H54 (cell line): Measurements from ENCODE around the gene PFKFB4.

Experiments used
- DNase-seq: peaks from one replicate; pipeline ENCODE4 v3.0.0; 2011; ENCODE audit warnings: low spot score, mixed read lengths; ENCODE audit not compliant: insufficient read length
- FAIRE-seq: peaks from 3 replicates; lab custom pipeline; 2011; peaks lifted over from hg19 to GRCh38; lab: Jason Lieb, UNC
- POLR2A ChIP-seq: IDR thresholded peaks from 2 replicates; pipeline ENCODE4 v1.6.1; 2011; ENCODE audit warnings: low read depth, mild to moderate bottlenecking, low read length

PFKFB4 gene

GRCh38 chr3:48518638-48519276 is 37.8 kb downstream of the PFKFB4 start:
- FAIRE-seq (no peak), DNase-seq (no peak)
- TF ChIP-seq POLR2A = no peak

GRCh38 chr3:48518069-48518468 is 38.5 kb downstream of the PFKFB4 start:
- FAIRE-seq (no peak), DNase-seq (no peak)
- no peak for TF ChIP-seq POLR2A

- DNase-seq (no peak), FAIRE-seq (no peak)
- TF ChIP-seq POLR2A = no peak
Measured at GRCh38 chr3:48516571-48516970, 40.0 kb downstream of the PFKFB4 start.

- DNase-seq (no peak), FAIRE-seq (no peak)
- TF ChIP-seq POLR2A = no peak
Measured at GRCh38 chr3:48514431-48515227, 42.0 kb downstream of the PFKFB4 start.

- TF ChIP-seq POLR2A = no peak
- DNase-seq (no peak), FAIRE-seq (no peak)
Measured at GRCh38 chr3:48511551-48511950, 45.1 kb downstream of the PFKFB4 start.

GRCh38 chr3:48507256-48508061 is 49.1 kb downstream of the PFKFB4 start:
- FAIRE-seq (no peak), DNase-seq (peak; percentile 88)
- no peak for TF ChIP-seq POLR2A

GRCh38 chr3:48505968-48506504 is 50.6 kb downstream of the PFKFB4 start:
- FAIRE-seq = no peak
- TF ChIP-seq POLR2A = no peak
- DNase-seq = no peak

GRCh38 chr3:48505146-48505545 is 51.5 kb downstream of the PFKFB4 start:
- DNase-seq (no peak), FAIRE-seq (no peak)
- TF ChIP-seq POLR2A = no peak

GRCh38 chr3:48504051-48504946 is 52.3 kb downstream of the PFKFB4 start, which contains the start of gene SHISA5:
Gene SHISA5, minus strand, starts transcription at chr3:48504174. Its CDS starts 80 bp downstream, at chr3:48504094.
- TF ChIP-seq POLR2A = peak; percentile 81
- FAIRE-seq (no peak), DNase-seq (no peak)

- peak; percentile 14; the same call in 1 of the 2 replicates for TF ChIP-seq POLR2A
- FAIRE-seq (no peak), DNase-seq (peak; percentile 57)
Measured at GRCh38 chr3:48503401-48504050, 53.1 kb downstream of the PFKFB4 start.

GRCh38 chr3:48502728-48503168 is 53.9 kb downstream of the PFKFB4 start:
- FAIRE-seq (no peak), DNase-seq (no peak)
- TF ChIP-seq POLR2A = no peak

- no peak for DNase-seq
- TF ChIP-seq POLR2A = no peak
- FAIRE-seq = no peak
Measured at GRCh38 chr3:48502121-48502520, 54.5 kb downstream of the PFKFB4 start.
